ENCODE results near the gene JPH4. TPM values are rescaled to one million over a fixed set of nuclear protein-coding genes. Genes with fewer than 3 reads are reported as not detected.

The JPH4 gene
- total and polyA plus RNA-seq, 7 donors, result 0.01 to 0.62 (median 0.13) TPM

DNA sequence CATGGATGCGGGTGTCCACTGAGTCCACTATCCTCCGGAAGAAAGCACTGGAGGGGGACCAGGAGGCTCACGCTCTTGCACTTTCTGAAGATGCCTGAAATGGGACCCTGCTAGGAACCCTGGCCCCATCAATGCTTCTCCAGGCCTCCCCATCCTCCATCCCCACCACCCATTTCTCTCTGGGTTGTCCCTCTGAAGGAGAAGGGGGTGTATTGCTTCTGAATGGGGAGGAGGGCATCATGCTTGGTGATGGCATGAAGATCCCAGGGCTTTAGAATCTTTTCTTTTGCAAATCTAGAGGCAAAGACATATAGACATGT lies 681 bp upstream of the JPH4 start:
- Histone ChIP-seq H3K4me3 (no peak overlapping the region), H3K9me3 (no peaks in the 10 kb centered on the region), H3K27ac (no peak overlapping the region), H3K4me1 (no peaks in the 10 kb centered on the region), H3K27me3 (ENCODE audit: insufficient read depth in 3 of 3, low read length in 2 of 3) (peaks cover 0 to 67% (median 41%) of the 10 kb centered on the region in 3 donors), H3K36me3 (ENCODE audit: insufficient read depth in 1 of 2, low read depth in 1 of 2) (no peaks in the 10 kb centered on the region)
- TF ChIP-seq, protein P1, sequence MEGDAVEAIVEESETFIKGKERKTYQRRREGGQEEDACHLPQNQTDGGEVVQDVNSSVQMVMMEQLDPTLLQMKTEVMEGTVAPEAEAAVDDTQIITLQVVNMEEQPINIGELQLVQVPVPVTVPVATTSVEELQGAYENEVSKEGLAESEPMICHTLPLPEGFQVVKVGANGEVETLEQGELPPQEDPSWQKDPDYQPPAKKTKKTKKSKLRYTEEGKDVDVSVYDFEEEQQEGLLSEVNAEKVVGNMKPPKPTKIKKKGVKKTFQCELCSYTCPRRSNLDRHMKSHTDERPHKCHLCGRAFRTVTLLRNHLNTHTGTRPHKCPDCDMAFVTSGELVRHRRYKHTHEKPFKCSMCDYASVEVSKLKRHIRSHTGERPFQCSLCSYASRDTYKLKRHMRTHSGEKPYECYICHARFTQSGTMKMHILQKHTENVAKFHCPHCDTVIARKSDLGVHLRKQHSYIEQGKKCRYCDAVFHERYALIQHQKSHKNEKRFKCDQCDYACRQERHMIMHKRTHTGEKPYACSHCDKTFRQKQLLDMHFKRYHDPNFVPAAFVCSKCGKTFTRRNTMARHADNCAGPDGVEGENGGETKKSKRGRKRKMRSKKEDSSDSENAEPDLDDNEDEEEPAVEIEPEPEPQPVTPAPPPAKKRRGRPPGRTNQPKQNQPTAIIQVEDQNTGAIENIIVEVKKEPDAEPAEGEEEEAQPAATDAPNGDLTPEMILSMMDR (IDR thresholded peaks at IDR 0.05), result no peak
- intact Hi-C loops (cut with DNase I), result no loop called here
- DNase-seq (no peak), ATAC-seq (no peak)
- 32 to 50% (median 39%) methylated on average over 3 of the region's 3 CpGs for WGBS, 3 donors

DNA sequence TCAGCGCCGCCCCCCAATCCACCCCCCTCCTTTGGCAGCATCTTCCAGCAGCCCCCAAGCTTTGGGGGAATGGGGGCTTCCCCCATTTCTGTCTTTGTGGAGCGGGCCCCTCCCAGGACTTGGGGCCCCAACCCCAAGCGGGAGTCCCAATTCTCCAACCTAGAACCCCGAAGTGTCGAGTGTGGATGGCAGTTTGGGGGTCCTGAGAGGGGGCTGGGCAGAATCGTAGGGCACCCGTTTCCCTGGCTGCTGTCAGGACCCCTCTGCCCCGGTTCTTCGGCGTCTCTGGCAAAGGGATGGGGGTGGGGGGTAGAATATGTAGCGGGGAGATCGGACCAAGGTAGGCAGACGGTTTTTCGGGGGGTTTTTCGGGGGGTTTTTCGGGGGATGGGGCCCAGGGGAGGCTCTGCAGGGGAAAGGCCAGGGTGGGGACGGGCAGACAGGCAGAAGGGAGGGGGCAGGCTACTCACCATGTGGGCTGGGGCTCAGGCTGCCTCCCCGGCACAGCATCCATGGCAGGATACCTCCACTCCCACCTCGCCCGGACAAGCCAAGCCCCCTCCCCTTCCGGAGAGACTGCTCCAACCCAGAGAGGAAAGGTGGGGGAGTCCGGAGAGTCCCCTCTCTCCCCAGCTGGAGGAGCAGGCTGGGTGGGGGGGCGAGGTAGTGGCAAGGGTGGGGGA lies 739 bp downstream of the JPH4 start:
- no peak for DNase-seq
- WGBS, 3 donors, result 1 to 5% (median 3%) methylated on average over 12 to 24 of the region's 24 CpGs
- Histone ChIP-seq H3K27ac (no peak overlapping the region), H3K4me1 (no peaks in the 10 kb centered on the region), H3K9me3 (no peaks in the 10 kb centered on the region), H3K4me3 (no peak overlapping the region), H3K27me3 (ENCODE audit: insufficient read depth in 3 of 3, low read length in 2 of 3) (peaks cover 0 to 72% (median 42%) of the 10 kb centered on the region in 3 donors), H3K36me3 (ENCODE audit: insufficient read depth in 1 of 2, low read depth in 1 of 2) (no peaks in the 10 kb centered on the region)
- intact Hi-C loops (cut with DNase I), result no loop called here
- TF ChIP-seq, protein P1 (IDR thresholded peaks at IDR 0.05), result no peak
- ATAC-seq, result no peak

DNA sequence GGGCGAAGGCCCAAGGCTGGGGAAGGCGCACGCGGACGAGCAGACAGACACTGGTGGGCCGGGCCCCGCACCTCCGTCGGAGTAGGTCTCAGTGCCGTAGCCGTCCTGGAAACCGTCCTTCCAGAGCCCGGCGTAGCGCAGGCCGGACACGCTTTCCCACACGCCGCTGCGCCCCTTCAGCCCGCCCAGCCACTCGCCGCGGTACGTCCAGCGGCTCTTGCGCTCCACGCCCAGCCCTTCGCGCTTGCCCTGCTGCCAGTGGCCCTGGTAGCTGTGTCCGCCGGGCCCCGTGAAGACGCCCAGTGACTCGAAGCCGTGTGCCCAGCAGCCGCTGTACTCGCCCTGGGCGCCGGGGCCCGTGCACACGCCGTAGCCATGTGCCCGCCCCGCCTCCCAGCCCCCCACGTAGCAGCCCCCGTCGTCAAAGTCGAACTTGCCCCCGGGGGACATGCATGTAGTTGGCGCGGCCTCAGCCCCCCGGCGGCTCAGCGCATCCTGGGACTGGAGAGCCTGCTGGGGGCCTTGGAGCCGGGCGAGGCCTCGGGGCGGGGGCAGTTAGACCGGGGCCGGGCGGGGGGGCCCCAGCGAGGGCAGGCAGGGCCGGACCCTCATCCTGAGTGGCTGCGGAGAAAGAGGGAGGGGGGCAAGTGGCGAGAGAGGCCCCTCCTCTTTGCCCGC lies 1.4 kb downstream of the JPH4 start:
- no peak for DNase-seq
- H3K27ac ChIP-seq, result no peak overlapping the region
- 1 to 2% (median 2%) methylated on average over 34 to 67 of the region's 67 CpGs for whole genome bisulfite sequencing, 3 donors
- peak in 3 of 4 donors; percentile 19 to 54 (median 32) for ATAC-seq
- TF ChIP-seq, protein P1 (IDR thresholded peaks at IDR 0.05), result no peak
- intact Hi-C loops (cut with DNase I), result no loop called here
- no peaks in the 10 kb centered on the region for H3K9me3 ChIP-seq
- peak overlapping the region; percentile 43 for H3K4me3 ChIP-seq
- peaks cover 0 to 74% (median 40%) of the 10 kb centered on the region in 3 donors for H3K27me3 ChIP-seq (ENCODE audit: insufficient read depth in 3 of 3, low read length in 2 of 3)
- H3K4me1 ChIP-seq, result no peaks in the 10 kb centered on the region
- H3K36me3 ChIP-seq (ENCODE audit: insufficient read depth in 1 of 2, low read depth in 1 of 2), result no peaks in the 10 kb centered on the region

DNA sequence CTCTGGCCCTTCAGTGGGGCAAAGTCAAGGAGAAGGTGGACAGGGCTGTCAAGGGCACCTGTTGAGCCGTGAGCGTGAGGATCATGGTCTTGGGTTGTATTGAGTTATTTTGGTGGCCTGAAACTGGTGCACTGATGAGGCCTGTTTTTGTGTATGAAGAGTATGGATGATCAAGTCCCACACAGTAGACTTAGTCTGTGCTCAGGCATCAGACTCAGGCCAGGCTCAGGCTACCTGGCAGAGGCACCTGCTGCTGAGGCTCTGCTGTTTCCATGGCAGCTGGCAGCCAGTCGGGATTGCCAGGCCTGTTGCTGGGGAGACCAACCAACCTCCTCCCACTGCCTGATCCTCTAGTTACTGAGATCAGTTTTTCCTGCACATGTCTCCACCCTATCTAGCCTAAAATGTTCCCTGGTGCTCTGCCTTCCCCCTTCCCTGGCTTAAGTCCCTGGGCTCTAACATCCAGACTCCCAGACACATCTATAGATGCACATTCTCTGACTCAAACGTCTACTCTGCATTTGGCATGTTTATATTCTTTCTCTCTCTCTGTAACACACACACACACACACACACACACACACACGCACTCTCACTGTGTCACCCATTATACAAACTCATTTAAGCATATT lies 5.1 kb downstream of the JPH4 start:
- no peak for DNase-seq
- ATAC-seq, result no peak
- Histone ChIP-seq H3K27ac (no peak overlapping the region), H3K4me3 (no peak overlapping the region), H3K36me3 (ENCODE audit: insufficient read depth in 1 of 2, low read depth in 1 of 2) (no peaks in the 10 kb centered on the region), H3K9me3 (no peaks in the 10 kb centered on the region), H3K4me1 (no peaks in the 10 kb centered on the region), H3K27me3 (ENCODE audit: insufficient read depth in 3 of 3, low read length in 2 of 3) (peaks cover 0 to 46% (median 31%) of the 10 kb centered on the region in 3 donors)
- intact Hi-C loops (cut with DNase I), result no loop called here
- TF ChIP-seq, protein P1 (IDR thresholded peaks at IDR 0.05), result no peak
- WGBS, 3 donors, result 69 to 71% (median 71%) methylated on average over 5 of the region's 5 CpGs

Measured in psoas muscle (tissue), 8 donors.